Measurements from ENCODE around the gene DPCD. TPM values are rescaled to one million over a fixed set of nuclear protein-coding genes. Genes with fewer than 3 reads are reported as not detected.

DPCD gene
- total RNA-seq, 4 donors from 2014 or later: 12.2 to 16.0 (median 13.5) TPM

GRCh38 chr10:101558671-101559595, 29.2 kb upstream of the DPCD start:
- TF ChIP-seq CTCF (IDR thresholded peaks at IDR 0.05; ENCODE audit: low read depth): no peak

GRCh38 chr10:101559596-101560297, 28.4 kb upstream of the DPCD start:
- no peak for TF ChIP-seq CTCF (IDR thresholded peaks at IDR 0.05; ENCODE audit: low read depth)

- TF ChIP-seq CTCF (IDR thresholded peaks at IDR 0.05; ENCODE audit: low read depth): no peak
These were observed 27.6 kb upstream of the DPCD start for GRCh38 chr10:101560298-101561067.

GRCh38 chr10:101561068-101561915, 26.8 kb upstream of the DPCD start:
- TF ChIP-seq CTCF (IDR thresholded peaks at IDR 0.05; ENCODE audit: low read depth): no peak

- no peak for TF ChIP-seq CTCF (IDR thresholded peaks at IDR 0.05; ENCODE audit: low read depth)
These were observed 25.9 kb upstream of the DPCD start for GRCh38 chr10:101562231-101562630.

- no peak for TF ChIP-seq CTCF (IDR thresholded peaks at IDR 0.05; ENCODE audit: low read depth)
These were observed 25.1 kb upstream of the DPCD start for GRCh38 chr10:101563007-101563406.
